Smooth muscle cell of the brain vasculature (primary cell): ENCODE data around the gene RUFY2.
"Not testable (repeated sequence)": the region's sequence is repeated elsewhere in the genome, so short reads cannot be mapped to it uniquely, and the experiment has no call there.

ENCODE experiments used
- DNase-seq: peaks from one replicate; pipeline ENCODE4 v3.0.0-alpha.2; 2012; ENCODE audit warnings: low read depth, low spot score

The RUFY2 gene

DNA sequence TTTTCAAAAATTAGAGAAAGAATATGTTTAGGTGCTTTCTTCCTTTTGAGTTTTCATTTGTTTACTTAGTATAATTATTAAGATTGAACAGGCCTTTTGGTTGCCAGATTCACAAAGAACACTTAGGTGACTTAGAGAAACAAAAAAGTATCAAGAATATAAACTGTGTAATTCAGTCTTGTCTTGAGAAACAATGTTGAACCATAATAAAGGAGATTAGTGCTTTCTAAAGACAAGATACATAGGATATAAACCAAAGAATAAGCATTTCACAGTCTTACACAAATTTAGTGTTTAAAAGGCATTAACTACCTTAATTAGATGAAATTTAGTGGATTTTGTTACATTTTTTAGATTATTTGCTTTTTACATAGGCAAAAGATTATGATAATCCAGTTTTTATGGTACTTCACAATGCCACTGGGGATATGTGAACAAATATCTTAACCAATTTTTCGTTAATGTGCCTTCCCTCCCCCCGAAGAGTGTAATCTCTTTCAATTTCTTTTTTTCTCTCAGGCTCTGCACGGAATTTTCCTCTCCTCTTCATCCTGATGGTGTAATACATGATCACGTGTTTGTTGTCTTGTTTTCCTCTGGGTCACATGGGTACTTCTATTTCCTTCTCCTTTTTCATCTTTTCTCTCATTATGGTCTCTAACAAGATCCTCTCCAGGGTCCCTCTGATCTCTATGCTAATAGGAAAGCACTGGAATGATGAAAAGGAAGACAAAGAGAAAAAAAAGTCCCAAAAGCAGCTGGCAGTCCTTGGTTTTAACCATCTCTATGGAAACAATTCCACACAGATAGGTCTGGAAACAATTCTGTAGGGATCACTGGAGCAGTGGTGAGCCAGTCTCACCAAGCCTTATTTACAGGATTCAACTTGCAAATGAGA lies 78.9 kb downstream of the RUFY2 start:
- DNase-seq: no peak

DNA sequence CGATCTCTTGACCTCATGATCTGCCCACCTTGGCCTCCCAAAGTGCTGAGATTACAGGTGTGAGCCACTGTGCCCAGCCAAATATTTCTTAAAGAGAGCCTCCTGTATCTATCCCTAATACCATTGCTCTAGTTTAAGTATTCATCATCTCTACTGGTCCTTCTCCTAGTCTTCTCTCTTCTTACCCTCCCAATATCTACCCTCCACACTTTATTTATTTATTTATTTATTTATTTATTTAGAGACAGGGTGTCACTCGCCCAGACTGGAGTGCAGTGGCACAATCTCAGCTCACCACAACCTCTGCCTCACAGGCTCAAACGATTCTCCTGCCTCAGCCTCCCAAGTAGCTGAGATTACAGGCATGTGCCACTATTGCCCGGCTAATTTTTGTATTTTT lies 82.7 kb downstream of the RUFY2 start:
- DNase-seq: not testable (repeated sequence)

DNA sequence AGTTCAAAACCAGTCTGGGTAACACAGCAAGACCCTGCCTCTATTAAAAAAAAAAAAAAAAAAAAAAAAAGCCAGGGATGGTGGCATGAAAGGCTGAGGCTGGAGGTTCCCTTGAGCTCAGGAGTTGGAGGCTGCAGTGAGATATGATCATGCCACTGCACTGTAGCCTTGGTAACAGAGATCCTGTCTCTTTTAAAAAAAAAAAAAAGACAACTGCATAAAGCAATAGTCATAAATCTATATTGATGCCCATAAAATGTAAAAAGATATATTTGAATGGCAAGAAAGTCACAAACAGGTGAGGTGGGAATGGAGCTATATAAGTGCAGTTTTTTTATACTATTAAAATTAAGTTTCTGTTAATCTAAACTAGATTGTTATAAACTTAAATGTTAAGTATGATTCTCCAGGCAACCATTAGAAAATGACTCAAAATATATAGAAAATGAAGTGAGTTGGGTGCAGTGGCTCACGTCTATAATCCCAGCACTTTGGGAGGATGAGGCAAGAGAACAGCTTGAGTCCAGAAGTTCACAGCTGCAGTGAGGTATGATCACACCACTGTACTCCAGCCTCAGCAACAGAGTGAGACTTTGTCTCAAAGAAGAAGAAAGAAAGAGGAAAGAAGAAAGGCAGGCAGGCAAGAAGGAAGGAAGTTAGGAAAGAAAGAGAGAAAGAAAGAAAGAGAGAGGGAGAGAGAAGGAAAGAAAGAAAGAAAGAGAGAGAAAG lies 88.6 kb downstream of the RUFY2 start:
- no peak for DNase-seq

DNA sequence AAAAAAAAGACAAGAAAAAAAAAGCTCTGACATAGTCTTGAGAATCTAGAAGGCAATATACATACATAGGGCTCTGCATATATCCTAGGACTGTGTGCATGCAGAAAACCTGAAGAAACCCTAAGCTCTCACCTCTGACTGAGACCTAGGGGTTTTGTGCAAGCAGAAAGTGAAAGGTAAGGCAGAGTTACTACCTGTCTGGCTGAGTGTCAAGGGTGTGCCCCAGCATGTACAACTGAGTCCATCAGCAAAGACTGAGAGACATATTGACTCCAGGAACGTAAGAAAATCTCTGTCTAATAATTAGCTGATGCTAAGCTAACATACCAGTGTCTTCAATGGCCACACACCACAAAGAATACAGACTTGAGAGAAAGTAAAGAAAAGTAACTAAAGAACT lies 91.5 kb downstream of the RUFY2 start:
- DNase-seq: no peak

DNA sequence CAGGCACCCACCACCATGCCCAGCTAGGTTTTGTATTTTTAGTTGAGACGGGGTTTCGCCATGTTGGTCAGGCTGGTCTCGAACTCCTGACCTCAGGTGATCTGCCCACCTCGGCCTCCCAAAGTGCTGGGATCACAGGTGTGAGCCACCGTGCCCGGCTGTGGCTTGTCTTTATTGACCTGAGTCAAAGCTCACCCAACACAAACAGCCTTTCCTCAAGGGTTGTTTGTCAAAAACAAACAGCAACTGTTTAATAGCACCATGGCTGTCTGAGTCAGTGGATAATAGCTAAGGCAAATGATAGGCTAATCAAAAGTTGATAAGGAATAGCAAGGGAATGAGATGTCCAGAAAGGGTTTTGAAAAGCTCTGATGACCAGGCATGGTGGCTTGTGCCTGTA lies 92.1 kb downstream of the RUFY2 start:
- not testable (repeated sequence) for DNase-seq

DNA sequence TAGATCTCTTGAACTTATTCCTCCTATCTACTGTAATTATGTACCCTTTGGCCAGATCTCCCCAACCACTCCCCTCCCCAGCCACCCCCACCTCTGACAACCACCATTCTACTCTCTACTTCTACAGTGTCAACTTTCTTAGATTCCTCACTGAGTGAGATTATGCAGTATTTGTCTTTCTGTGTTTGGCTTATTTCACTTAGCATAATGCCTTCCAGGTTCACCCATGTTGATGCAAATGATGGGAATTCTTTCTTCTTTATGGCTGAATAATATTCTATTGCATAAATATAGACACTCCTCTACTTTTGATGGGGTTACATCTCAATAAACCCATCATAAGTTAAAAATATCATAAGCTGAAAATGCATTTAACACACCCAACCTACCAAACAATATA lies 96.5 kb downstream of the RUFY2 start:
- DNase-seq: no peak

DNA sequence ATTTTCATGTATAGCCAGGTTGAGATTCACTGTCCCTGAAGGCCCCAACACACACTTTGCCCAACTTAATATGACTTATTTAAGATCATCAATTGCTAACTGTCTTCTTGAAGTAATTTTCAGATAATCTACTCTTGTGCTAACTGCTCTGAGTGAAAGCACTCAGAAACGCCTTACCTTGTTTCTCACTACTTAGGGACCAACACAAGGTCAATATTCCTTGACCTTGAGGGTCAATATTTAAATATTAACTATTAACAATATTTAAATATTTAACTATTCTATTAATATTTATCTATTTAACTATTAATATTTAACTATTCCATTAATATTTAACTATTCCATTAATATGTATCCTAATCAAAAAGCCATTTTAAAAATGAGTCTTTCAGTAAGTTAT lies 101.2 kb downstream of the RUFY2 start:
- no peak for DNase-seq

DNA sequence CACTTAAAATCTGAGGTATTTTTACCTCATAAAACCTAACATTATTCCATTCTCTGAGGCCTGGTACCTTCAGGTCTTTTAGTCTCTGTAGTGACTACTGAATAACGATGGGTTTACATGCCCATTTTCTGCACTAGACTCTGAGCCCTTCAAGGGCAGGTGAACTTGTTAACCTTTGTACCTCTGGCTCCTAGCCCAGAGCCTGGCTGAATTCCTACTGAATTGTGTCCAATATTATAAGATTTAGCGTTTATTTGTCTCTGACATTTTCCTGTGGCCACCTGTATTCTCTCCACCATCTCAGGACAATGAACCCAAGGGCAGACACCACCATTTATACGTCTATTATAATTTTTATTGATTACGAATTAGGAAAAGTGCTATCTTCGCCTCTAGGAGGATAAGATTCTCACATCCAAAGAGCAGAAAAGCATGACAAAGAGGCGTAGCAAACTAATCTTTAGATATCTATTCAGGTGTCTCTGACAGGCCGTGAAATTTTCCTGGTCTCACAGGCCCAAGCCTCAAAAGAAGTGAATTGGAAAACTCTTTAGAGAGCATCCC lies 103.1 kb downstream of the RUFY2 start:
- no peak for DNase-seq

DNA sequence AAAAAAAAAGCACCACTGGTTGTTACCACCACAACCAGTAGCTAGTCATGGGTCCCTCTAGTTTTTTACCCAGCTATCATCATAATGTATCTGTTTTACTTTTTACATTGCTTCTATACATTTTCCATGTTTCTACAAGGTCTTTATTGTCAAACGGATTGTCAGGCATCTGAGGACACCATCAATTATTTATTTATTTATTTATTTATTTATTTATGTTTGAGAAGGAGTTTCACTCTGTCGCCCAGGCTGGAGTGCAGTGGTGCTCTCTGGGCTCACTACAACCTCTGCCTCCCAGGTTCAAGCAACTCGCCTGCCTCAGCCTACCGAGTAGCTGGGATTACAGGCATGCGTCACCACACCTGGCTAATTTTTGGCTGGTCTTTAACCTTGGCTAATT lies 104.2 kb downstream of the RUFY2 start:
- DNase-seq: no peak

DNA sequence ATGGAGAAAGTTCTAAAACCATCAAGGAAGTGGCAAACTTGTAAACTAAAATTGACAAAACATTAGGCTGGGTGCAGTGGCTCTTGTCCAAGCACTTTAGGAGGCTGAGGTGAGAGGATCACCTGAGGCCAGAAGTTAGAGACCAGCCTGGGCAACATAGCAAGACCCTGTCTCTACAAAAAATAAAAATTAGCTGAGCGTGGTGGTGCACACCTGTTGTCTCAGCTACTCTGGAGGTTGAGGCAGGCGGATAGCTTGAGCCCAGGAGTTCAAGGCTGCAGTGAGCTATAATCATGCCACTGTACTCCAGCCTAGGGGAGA lies 104.6 kb downstream of the RUFY2 start:
- no peak for DNase-seq

DNA sequence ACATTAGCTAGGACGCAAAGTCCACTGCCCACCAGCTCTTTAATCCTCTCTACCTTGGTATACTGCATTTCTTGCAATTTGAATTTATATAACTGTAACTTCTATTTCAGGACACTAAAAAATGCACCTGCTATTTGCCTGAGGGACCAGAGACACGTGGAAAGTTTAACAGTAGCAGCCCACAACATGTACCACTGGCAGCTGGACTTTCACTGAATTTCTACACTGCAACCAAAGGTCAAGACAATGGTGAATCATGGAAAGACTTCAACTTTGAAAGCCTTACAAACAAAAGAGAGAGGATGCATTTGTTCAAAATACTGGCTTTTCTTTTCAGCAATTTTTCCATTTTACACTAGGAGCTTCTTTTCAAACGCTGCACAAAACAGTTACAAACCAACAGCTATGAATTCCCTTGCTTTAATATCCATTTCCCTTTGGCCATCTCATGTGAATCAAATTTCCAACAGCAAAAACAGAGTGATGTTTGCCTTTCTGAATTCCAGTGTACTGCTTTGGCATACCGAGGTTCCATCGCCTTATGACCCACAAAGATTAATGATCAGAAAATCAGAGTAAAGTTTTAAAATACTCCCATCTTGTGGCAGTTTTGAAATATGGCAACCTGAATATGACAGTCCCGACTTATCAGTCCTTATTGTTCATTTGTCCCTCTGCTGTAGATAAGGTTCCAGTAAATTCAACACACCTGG lies 105.1 kb downstream of the RUFY2 start:
- peak; percentile 32 for DNase-seq

DNA sequence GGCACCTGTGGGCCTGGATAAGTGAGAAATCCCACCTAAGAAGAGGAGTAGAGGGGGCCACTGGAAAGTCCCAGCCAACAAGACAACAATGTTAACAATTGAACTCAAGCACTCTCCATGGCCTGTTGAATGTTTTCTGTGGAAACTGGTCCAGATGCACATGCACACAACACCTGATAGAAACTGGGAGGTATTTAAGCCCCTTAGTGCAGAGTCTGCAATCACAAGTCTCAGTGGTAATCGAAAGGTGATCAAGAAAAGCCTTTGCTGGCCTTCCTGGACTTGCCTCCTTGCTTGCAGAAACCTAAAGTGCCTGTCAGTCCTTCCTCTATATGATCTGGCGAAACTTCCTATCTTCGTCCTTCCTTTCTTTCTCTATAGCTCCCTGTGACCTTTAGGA lies 105.8 kb downstream of the RUFY2 start:
- DNase-seq: no peak

DNA sequence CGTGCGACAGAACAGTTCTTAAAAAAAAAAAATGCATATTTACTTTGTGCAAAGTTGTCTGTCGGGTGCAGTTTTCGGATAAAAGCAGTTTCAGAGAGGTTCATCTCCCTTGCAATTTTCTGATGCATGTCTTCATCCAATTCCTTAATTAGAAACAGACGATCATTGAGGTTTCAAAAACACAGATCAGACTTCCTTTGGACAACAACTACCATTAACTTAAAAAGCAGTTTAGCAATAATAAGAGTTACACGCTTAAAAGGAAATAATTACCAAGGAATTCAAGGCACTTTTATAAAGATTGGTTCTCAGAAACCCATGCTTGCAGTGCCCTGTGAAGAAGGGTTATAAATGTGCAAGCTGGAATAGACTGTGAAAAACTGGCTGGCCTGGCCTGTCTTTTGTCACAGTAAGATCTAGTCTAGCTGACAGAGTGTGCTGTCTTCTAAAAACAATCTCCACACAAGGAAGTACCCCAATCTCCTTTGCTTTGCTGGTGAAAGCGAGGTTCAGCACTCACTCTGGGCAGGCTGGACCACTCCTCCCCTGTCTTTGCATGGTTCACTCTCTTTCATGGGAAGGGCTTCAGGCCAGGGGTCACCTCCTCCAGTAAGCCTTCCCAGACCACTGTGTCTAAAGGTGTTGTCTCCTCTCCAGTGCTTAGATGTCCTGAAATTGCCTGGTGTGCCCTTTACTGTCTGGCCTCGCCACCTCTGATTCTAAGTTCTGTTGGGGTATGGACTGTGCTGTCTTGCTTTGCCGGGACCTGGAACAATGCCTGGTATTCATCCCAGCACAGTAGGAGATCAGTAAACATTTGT lies 110.0 kb downstream of the RUFY2 start:
- no peak for DNase-seq
